HEK293T (cell line): Measurements from ENCODE around the gene HSBP1L1.

Experiments
- ARNT ChIP-seq: fragments of 450-650 bp; IDR thresholded peaks from 2 replicates; pipeline ENCODE4 v1.6.1; 2017; ENCODE audit warnings: mild to moderate bottlenecking
- BHLHE40 ChIP-seq: fragments of 450-650 bp; IDR thresholded peaks from 2 replicates; pipeline ENCODE4 v1.6.1; 2016; ENCODE audit warnings: mild to moderate bottlenecking, moderate library complexity, borderline replicate concordance
- ELF4 ChIP-seq: fragments of 450-650 bp; IDR thresholded peaks from 2 replicates; pipeline ENCODE4 v1.6.1; 2017; ENCODE audit warnings: antibody characterized with exemption
- FOXA1 ChIP-seq: fragments of 450-650 bp; IDR thresholded peaks from 2 replicates; pipeline ENCODE4 v1.6.1; 2016; ENCODE audit warnings: mild to moderate bottlenecking
- FOXK2 ChIP-seq: fragments of 450-650 bp; IDR thresholded peaks from 2 replicates; pipeline ENCODE4 v1.6.1; 2016; ENCODE audit warnings: mild to moderate bottlenecking
- FOXM1 ChIP-seq: fragments of 450-650 bp; IDR thresholded peaks from 2 replicates; pipeline ENCODE4 v1.6.1; 2017; ENCODE audit warnings: mild to moderate bottlenecking, borderline replicate concordance
- HDGF ChIP-seq: fragments of 450-650 bp; IDR thresholded peaks from 2 replicates; pipeline ENCODE4 v1.6.1; 2017; ENCODE audit warnings: antibody characterized with exemption, borderline replicate concordance
- NFRKB ChIP-seq: fragments of 450-650 bp; IDR thresholded peaks from 2 replicates; pipeline ENCODE4 v1.6.1; 2016; ENCODE audit warnings: mild to moderate bottlenecking, moderate library complexity
- SP1 ChIP-seq: fragments of 450-650 bp; IDR thresholded peaks from 2 replicates; pipeline ENCODE4 v1.6.1; 2017
- SUZ12 ChIP-seq: fragments of 450-650 bp; IDR thresholded peaks from 2 replicates; pipeline ENCODE4 v1.6.1; 2016; ENCODE audit warnings: mild to moderate bottlenecking
- TARDBP ChIP-seq: fragments of 450-650 bp; IDR thresholded peaks from 2 replicates; pipeline ENCODE4 v1.6.1; 2016
- ZNF384 ChIP-seq: fragments of 450-650 bp; IDR thresholded peaks from 2 replicates; pipeline ENCODE4 v1.6.1; 2016
- TF ChIP-seq, protein P1 (sequence below): fragments of 450-650 bp; IDR thresholded peaks from 2 replicates; pipeline ENCODE4 v1.6.1; 2016

DNA sequence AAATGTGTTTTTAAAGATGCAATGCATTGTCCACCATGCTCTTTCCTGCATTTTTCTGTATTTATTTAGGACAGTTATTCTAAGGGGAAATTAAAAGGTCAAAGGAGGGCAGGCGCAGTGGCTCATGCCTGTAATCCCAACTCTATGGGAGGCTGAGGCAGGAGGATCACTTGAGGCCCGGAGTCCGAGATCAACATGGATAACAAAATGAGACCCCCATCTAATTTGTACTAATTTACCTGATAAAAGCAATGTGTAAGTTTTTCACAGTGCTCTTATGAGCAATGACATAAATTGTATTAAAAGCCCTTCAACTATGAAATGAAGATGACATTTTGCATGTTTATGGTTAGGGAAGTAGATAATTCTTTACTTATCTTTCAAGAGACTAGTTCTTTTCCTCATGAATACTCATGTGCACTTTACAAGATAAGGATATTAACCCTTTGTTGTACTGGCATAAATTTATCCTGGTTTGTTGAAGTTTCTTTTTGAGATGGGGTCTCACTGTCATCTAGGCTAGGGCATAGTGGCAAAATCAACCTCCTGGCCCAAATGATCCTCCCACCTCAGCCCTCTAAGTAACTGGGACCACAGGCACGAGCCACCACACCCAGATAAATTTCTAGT, 9.7 kb downstream of the HSBP1L1 start:
- TF ChIP-seq FOXK2 (no peak), SUZ12 (no peak), FOXA1 (no peak), BHLHE40 (no peak), TARDBP (no peak), FOXM1 (no peak), ZNF384 (no peak), NFRKB (no peak), HDGF (no peak), SP1 (no peak), ELF4 (no peak), ARNT (no peak)
- TF ChIP-seq, protein P1, sequence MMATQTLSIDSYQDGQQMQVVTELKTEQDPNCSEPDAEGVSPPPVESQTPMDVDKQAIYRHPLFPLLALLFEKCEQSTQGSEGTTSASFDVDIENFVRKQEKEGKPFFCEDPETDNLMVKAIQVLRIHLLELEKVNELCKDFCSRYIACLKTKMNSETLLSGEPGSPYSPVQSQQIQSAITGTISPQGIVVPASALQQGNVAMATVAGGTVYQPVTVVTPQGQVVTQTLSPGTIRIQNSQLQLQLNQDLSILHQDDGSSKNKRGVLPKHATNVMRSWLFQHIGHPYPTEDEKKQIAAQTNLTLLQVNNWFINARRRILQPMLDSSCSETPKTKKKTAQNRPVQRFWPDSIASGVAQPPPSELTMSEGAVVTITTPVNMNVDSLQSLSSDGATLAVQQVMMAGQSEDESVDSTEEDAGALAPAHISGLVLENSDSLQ: no peak
